Body of pancreas (tissue), 4 donors: ENCODE measurements around the gene PCTP.

Experiments
- CTCF ChIP-seq, 7 experiments: fragments of 450-650 bp in 4 of 7; fragments of 200-600 bp in 3 of 7; sonication (generic) in 3 of 7; IDR thresholded peaks; one replicate each; pipeline ENCODE4 v1.5.1; 2016 to 2019; ENCODE audit warnings: antibody characterized with exemption in 7 of 7
- POLR2A ChIP-seq, 3 donors: fragments of 450-650 bp; IDR thresholded peaks; one replicate each; pipeline ENCODE4 v1.6.1; 2016; ENCODE audit warnings: antibody characterized with exemption in 3 of 3, mild to moderate bottlenecking in 2 of 3

- TF ChIP-seq CTCF (IDR thresholded peaks at IDR 0.05) (no peak), POLR2A (IDR thresholded peaks at IDR 0.05) (no peak)
Observed at GRCh38 chr17:55730808-55731207, 20.0 kb upstream of the PCTP start.
